NCI-H1436 treated with DMSO at 0.1 percent for 48 hours (cell line): Measurements from ENCODE around the gene ANAPC2.

Source experiments
- DNase-seq: peaks from one replicate; lab custom pipeline; 2025; lab: John Stamatoyannopoulos, UW

ANAPC2 gene

DNA sequence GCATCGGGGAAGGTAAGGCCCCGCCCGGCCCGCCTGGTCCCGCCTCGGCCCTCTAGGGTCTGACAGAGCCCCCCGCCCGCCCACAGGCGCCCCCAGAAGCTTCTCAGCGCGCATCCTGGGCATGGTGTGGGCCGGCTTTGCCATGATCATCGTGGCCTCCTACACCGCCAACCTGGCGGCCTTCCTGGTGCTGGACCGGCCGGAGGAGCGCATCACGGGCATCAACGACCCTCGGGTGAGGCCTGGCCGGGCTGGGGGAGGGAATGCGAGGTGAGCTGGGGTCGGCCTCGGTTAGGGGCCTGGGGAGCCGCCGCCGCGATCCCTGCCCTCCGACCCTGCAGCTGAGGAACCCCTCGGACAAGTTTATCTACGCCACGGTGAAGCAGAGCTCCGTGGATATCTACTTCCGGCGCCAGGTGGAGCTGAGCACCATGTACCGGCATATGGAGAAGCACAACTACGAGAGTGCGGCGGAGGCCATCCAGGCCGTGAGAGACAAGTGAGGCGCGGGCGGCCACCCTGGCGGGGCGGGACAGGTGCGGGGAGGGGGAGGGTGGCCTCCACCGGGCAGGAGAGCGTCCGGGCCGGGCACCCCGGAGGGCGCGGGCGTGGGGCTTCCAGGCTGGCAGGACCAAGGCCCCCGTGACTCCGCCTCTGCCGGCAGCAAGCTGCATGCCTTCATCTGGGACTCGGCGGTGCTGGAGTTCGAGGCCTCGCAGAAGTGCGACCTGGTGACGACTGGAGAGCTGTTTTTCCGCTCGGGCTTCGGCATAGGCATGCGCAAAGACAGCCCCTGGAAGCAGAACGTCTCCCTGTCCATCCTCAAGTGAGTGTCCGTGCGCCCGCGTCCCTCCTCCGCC lies 25.6 kb downstream of the ANAPC2 start:
- no peak for DNase-seq

DNA sequence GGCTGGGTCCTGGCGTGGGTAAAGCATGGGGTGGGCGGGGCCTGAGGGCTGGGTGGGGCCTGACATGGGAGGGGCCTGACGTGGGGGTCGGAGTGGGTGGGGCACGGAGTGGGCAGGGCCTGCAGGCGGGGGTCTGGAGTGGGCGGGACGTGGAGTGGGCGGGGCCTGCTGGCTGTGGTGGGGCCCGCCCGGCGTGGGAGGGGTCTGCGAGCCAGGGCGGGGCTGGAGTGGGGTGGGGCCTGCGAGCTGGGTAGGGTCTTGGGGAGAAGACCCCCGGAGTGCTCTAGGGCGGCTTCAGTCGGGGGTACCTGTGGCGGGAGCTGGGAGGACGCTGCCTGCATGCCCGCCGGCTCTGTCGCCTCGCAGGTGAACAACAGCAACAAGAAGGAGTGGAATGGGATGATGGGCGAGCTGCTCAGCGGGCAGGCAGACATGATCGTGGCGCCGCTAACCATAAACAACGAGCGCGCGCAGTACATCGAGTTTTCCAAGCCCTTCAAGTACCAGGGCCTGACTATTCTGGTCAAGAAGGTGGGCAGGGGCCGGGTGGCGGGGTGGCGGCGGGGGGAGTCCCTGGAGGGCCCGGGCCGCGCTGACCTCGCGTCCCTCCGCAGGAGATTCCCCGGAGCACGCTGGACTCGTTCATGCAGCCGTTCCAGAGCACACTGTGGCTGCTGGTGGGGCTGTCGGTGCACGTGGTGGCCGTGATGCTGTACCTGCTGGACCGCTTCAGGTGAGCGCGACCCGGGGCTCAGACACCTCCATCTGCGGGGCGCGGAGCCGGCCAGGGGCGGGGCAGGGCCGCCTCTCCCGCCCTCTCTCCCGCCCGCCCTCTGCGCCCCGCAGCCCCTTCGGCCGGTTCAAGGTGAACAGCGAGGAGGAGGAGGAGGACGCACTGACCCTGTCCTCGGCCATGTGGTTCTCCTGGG lies 26.5 kb downstream of the ANAPC2 start:
- DNase-seq = no peak

DNA sequence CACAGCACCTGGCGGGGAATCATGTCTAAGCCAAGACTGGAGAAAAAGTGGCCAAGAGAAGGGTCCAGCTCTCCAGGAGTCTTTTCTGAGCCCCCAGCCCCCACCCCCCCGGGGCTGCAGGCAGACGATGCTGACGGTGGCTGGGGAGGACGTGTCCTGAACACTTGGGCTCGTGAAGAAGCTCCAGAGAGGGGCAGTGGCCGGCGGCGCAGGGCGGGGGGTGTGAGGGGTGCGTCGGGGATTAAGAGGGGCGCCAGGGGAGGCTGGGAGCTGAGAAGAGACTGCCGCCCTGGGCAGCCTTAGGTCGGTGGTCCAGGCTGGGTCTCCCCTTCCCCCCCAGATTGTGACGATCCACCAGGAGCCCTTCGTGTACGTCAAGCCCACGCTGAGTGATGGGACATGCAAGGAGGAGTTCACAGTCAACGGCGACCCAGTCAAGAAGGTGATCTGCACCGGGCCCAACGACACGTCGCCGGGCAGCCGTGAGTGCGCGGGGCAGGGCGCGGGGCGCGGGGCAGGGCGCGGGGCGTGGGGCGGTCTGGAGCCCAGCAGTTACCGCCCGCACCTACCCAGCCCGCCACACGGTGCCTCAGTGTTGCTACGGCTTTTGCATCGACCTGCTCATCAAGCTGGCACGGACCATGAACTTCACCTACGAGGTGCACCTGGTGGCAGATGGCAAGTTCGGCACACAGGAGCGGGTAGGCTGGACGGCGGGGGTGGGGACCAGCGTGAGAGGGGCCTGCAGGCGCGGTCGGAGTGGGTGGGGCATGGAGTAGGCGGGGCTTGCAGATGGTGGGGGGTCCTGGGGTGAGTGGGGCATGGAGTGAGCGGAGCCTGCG lies 27.4 kb downstream of the ANAPC2 start:
- no peak for DNase-seq

DNA sequence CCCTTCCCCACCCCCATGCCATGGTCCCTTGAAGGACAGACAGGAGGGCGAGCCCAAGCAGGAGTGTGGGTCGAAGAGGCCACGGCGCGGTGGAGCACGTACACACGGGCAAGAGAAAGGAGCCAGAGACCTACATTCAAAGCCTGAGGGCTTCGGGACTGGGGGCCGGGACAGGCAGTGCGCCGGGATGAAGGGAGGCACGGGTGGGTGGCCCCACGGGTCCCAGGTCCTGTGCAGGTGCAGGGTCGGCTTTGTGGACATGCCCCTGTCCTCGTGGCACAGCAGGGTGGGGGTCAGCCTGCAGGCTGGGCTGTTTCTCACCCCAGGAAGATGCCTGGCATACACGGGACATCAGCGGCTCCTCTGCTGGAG lies 28.3 kb downstream of the ANAPC2 start:
- DNase-seq = no peak

DNA sequence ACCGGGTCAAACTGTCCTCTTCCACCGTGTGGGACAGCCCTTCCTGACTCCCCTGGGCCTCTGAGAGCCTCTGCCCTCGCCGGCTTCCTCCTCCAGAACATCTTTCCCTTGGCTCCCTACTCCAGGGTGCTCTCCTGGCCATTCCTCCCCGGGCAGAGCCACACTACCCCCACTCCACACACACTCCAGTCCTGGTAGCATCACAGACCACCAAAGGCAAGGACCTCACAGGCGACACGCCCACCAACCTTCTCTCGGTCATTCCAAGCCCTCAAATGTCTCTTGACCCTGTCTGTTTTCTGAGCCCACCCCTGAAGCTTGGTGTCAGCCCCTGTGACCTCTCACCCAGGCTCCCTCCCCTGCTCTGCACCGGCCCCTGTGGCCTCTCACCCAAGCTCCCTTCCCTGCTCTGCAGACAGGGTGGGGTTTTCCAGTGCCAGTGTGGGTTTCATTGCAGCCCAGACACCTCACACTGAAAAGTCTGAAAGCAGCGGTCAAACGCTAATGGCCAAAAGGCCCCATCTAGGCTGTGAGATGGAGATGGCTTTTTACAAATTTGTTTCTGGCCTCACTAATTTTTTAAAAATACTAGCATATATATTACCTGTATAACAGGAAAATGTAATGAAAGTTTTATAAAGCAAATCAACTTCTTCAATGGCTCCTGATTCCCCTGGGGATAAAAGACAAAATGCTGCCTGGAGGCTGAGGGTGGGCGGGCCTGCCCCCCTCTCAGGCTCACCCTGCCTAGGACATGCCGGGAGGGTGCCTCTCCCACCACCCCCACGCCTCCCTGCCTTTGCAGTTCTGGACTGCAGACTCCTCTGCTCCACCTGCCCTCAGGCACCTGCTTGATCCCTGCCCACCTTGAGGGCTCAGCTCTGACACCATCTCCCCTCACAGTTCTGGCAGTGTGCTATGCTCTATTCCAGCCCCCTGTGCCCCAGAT lies 29.0 kb downstream of the ANAPC2 start:
- no peak for DNase-seq

DNA sequence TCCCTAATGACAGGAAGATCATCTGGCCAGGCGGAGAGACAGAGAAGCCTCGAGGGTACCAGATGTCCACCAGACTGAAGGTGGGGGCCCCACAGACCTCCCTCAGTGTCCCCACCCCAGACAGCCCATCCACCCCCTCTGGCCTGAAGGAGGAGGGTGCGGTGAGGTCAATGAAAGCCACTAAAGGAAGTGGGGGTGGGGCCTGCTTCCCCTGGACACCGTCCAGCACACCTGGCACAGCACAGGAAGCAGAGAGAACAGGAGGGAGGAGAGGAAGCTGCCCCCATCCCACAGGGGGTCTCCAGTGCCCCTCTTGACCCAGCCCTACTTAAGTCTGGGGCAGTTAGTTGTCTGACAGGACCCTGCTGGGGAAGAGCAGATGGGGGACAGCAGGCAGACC lies 29.7 kb downstream of the ANAPC2 start:
- no peak for DNase-seq

DNA sequence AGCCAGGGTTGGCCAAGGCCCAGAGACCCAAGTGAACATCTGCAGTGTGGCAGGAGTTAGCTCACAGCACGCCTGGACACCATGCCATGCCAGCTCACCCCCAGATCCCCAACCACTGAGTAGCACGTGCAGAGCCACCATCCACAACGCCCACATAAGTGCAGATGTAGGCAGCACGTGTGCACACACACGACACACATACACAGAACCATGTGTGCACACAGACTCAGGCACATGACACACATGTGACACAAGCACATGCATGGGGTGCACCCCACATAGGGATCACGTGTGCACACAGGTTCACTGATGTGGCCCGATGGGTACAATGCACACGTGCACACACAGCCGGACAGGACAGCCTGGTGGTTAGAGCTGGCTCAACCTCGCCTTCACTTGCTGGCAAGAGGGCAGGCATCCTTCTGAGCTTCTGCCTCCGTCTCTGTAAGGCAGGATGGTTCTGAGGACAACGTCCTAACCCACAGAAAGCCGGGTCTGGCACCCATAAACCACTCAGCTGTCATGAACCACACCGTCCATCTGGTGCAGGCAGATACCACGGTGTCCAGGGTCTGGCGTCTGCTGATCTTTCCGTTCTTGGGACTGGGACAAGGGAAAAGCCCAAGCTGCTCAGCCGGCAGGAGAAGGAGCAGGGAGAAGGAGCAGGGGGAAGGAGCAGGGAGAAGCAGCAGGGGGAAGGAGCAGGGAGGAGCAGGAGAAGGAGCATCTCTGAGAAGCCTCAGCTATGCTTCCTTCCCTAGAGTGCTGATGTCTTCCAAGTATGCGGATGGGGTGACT lies 30.5 kb downstream of the ANAPC2 start:
- no peak for DNase-seq

DNA sequence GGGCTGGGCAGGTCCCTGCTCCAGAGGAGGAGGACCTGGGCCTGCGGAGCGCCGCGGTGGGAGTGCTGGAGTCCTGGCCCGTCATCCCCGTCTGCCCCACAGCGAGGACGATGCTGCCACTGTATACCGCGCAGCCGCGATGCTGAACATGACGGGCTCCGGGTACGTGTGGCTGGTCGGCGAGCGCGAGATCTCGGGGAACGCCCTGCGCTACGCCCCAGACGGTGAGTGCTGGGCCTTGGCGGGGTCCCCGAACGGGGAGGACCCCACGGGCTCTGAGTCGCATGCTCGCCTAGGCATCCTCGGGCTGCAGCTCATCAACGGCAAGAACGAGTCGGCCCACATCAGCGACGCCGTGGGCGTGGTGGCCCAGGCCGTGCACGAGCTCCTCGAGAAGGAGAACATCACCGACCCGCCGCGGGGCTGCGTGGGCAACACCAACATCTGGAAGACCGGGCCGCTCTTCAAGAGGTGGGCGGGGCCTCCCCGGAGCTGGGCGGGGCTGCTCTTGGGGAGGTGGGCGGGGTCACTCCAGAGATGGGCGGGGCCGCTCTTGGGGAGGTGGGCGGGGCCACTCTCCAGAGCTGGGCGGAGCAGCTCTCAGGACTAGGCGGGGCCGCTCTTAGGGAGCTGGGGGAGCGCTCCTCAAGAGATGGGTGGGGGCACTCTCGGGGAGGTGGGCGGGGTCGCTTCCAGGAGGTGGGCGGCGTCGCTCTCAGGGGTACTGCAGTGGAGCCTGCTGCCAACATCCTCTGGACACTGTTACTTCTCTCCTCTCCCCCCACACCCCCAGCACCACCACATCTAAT lies 31.6 kb downstream of the ANAPC2 start:
- DNase-seq = no peak

DNA sequence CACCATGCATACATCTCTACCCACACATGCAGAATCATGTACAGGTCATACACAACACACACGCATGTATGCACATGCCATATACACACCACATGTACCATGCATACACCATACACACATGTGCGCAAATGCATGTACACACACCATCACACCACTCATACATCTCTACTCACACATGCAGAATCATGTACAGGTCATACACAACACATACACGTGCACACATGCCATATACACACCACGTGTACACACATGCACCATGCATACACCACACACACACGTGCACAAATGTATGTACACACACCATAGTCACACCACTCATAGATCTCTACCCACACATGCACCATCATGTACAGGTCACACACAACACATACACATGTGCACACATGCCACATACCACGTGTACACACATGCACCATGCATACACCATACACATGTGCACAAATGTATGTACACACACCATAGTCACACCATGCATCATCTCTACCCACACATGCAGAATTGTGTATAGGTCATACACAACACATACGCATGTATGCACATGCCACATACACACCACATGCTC lies 35.4 kb downstream of the ANAPC2 start:
- DNase-seq = no peak

DNA sequence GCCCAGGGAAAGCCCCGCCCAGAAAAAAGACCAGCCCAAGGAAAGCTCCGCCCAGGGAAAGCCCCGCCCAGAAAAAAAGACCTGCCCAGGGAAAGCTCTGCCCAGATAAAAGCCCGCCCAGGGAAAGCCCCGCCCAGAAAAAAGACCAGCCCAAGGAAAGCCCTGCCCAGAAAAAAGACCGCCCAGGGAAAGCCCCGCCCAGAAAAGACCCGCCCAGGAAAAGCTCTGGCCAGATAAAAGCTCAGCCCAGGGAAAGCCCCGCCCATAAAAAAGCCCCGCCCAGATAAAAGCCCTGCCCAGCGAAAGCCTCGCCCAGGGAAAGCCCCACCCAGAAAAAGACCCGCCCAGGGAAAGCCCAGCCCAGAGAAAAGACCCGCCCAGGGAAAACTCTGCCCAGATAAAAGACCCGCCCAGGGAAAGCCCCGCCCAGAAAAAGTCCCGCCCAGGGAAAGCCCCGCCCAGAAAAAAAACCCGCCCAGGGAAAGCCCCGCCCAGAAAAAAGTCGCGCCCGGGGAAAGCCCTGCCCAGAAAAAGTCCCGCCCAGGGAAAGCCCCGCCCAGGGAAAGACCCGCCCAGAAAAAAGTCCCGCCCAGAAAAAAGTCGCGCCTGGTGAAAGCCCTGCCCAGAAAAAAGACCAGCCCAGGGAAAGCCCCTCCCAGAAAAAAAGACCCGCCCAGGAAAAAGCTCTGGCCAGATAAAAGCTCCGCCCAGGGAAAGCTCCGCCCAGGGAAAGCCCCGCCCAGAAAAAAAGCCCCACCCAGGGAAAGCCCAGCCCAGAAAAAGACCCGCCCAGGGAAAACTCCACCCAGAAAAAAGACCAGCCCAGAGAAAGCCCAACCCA lies 37.5 kb downstream of the ANAPC2 start:
- DNase-seq = peak; percentile 75

DNA sequence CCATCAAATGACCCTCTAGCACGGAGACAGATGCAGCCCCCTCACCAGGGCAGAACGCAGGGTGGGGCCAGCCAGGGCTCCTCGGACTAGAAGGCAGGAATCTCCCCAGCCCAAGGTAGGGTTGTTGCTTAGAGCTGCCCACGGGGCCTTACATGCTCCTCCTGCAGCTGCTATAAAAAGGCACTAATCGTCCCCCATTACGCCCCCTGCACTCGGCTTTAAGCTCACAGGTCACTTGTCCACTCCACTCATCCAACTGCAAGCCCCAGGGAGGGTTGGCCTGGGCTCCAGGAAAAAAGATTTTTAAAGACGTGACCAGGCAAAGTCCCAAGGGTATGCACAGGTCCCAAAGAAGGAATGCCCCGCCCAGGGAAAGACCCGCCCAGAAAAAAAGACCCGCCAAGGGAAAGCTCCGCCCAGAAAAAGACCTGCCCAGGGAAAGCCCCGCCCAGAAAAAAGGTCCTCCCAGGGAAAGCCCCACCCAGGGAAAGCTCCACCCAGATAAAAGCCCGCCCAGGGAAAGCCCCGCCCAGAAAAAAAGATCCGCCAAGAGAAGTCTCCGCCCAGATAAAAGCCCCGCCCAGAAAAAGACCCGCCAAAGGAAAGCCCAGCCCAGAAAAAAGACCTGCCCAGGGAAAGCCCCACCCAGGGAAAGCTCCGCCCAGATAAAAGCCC lies 38.3 kb downstream of the ANAPC2 start:
- peak; percentile 75 for DNase-seq

DNA sequence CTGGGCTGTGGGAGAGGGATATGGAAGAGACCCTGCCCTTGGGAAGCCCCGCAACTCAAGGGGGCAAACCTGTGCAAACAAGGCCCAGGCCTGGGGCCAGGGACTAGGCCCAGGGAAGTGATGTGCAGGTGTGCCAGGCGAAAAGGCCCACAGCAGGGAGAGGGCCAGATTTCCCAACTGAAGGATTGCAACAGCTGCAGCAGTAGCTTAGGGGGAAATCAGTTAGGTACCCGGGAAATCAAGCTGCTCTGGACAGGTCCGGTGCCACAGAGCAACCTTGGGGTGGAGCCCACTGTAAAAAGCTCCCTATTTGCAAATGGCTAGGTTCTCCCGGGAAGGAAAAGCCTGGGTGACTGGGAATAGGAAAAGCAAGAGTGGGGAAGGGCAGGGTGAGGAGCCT lies 39.0 kb downstream of the ANAPC2 start:
- no peak for DNase-seq

DNA sequence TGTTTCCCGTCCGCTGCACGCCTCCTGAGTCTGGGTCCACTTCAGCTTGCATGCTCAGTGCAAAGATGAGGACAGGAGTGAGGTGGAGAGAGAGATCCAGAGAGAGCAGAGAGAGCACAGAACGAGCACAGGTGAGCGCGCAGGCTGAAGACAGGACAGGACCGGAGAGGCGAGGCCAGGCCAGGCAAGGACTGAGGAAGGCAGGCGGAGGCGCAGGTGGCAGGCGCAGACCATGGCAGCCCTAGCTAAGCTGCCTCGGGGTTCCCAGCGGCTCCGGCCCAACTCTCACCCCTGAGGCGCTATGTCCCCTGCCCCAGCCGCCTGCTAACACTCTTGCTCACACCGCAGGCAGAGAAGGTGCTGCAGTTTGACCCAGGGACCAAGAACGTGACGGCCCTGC lies 39.7 kb downstream of the ANAPC2 start:
- no peak for DNase-seq

DNA sequence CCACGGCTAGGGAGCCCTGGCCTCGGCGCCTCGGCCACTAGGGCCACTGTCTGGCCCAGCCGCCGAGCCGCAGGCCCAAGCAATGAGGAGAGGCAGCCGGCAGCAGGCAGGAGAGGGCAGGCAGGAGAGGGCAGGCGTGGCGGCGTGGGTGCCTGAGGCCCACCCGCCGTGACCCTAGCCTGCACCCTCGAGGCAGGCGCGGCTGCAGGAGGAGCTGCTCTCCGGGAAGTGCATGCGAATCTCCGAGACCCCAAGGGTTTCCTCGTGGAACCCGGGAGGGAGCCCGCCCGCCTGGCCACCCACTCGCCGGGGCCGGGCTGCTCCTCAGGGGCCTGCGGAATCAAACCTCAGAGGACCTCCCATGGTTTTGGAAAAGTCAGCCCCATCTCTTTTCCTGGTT lies 40.1 kb downstream of the ANAPC2 start:
- DNase-seq = no peak

DNA sequence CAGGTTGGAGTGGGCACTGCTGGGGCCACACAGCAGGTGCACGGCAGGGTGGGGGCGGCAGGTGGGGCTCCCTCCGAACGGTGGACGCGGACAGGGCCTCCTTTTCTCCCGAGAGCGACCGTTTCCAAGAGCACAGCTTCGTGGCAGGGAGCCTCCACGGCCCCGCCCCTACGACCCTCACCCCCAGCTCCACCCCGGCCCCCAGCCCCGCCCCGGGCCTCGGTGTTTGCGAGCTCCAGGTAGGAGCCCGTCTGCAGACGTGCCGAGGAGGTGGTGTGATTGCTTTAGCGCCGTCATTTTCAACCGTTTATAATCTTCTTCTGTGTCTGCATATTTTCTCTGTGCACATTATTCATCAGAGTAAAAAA lies 40.6 kb downstream of the ANAPC2 start:
- no peak for DNase-seq

DNA sequence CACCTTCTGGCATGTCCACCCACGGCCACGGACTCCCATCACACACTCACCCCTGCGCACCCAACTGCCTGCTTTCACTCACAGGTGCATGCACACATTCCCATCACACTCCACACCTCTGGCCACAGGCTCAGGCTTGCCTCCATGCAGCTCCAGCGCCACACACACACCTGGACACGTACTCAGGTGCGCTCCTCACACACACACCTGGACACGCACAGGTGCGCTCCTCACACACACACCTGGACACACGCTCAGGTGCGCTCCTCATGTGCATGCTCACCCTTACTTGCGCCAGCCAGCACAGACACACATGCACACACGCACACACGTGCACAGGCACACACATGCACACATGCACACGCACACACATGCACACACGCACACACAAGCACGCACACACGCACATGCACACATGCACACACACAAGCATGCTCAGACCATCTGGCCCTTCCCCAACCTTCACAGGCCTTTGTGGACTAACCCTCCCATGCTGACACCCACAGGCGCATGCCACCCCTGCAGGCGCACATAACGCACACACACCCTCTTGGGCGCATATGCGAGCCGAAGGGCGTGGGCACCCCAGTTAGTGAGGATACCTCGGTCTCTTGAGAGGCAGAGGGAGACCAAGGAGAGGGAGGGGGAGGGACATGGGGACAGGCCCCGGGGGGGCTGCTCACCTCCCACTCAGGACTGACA lies 41.1 kb downstream of the ANAPC2 start:
- no peak for DNase-seq

DNA sequence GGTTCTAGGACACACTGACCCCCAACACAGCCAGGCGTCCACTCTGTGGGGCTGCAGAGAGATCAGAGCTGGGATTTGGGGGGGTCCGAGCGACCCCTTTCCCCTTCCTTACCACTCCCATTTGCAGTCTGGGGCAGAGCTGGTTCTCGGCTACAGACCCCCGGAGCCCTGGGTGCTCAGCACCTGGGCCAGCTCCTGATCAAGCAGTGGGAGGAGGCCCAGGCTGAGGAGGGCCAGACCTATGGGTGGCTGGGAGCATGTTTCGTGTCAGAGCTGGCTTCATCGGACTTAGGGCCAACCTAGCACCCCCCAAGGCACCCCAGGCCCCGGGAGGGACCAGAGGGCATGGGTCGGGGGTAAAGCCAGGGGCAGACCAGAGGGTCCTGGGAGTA lies 41.8 kb downstream of the ANAPC2 start:
- no peak for DNase-seq
